ENCODE data around the gene ARHGAP10.

Gene ARHGAP10

DNA sequence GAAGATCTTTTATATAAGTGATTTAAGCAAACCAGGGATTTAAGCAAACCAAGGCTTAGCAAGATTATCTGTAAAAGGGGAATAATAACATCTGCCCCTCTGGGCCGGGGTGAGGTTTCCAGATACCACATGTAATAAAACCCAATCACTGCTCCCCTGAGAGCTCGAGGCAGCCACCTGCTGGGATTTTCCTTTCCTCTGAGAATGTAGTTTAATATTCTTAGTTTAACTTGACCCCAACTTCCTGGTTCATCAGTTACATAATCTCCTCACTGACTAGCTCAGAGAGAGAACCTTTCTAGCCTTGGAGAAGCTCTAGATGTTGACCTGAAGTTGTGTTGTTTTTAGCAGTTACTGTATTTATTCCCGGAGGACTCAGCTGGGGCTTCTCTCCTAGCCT, 322.4 kb downstream of the ARHGAP10 start:
- DNase-seq: no peak

DNA sequence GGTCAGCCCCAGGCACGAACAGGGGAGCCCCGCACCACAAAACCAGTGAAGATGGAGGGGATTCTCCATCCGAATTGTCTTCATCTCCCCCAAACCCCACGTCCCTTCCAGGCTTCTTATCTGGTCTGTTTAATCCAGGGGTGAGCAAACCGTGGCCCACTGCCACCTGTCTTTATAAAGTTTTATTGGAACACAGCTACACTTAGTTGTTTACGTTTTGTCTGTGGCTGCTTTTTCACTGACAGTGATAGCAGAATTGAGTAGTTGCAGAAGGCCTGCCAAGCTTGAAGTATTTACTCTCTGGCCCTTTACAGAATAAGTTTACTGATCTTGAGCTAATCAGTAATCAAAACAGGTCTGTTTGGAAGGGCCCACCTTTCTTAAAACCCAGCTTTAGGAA, 324.0 kb downstream of the ARHGAP10 start:
- no peak for DNase-seq

GRCh38 chr4:148056879-148057278, 325.0 kb downstream of the ARHGAP10 start:
- DNase-seq: peak; percentile 51

DNA sequence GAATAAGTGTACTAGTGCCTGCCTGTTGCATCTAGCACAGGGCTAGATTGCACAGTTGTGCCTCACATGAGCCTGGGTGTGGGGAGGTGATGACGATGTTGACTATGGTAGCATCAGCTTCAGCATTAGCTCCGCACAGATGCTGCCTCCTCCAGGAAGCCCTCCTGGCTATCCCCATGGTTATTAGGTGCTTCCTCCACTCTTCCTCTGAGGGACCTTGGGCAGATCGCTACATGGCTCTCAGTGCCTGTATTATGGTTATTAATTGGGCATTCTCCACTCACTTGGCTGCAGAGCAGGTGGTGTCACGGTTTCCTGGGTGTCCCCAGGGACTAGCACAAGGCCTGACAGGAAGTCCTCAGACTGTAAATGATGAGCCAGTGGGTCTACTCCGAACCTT, 325.6 kb downstream of the ARHGAP10 start:
- DNase-seq: no peak

DNA sequence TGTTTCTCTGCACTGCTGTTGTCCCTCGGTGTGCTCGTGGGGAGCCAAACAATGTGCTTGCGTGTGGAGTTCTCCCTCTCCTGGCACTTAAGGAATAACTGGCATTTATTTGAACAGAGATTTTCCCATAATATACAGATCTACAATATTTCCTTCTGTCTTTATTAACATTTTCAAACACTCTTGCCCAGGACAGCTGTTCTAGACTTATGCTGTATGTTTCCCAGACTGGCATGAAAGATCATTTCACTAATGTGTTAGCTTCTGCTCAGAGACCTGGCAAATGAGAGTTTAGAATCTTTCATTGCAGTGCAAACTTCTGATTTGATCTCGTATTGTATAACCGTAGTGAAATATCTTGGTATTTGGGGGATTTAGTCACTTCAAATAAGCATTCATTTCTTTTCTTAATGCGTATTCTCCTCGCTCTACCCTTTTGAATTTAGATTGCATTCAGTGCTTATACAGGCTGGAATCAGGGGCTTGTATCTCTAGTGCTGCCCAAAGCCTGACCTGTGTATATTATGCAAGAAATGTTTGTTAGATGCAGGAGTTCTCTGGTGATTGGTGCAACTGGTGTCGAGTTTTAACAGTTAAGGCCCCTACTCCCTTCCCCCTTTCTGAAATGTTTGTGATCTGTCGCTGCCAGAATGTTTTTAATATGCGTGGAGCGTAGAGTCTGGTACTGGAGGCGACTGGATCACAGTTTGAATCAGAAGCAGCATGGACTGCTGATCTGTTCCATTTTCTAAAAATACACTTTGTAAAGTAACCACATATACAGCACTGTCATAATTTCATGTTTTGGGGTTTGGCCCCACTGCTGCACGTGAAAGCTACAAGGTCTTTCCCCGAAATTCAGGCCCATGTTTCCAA, 326.3 kb downstream of the ARHGAP10 start:
- DNase-seq: no peak

GRCh38 chr4:148059617-148060180, 327.8 kb downstream of the ARHGAP10 start:
- no peak for DNase-seq

DNA sequence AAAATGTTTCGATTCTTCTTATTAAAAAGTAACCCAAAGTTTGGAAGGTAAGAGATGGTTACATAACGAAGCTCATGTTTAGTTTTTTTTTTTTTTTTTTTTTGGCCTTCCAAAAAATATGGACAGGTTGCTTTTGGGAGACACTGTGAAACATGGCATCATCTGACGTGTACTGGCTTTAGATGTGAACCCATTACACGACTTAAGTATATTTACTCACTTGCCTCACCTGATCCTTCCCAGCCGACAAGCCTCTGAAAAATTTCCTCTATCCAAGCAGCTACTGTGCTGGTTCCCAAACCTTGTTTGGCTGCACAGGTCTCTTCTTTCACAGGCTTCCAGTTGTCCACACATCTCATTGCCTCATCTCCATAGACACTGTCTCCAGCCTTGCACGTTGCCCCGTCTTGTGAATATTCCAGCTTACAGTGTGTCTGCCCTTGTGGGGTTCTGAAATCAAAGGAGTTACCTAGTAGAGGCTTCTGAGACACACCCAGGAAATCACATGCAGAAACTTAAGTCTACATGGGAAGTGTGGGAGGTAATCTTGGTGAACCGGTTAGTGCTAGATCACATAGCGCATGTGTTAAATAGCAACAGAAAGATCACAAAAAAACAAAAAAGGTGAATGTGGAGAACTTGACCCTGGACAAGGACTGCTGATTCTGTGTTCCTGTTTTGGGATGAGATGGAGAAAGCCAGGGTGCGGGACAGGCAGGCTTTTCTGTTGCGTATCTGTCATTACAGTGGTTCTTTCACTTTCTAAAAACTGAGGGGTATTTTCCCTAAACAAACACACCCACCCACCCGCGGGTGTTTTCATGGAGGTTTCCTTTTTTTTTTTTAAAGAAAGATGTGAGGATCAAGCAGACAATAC, 328.6 kb downstream of the ARHGAP10 start:
- no peak for DNase-seq

GRCh38 chr4:148061141-148061481, 329.2 kb downstream of the ARHGAP10 start:
- DNase-seq: no peak

- DNase-seq: no peak
Measured at GRCh38 chr4:148061795-148062194, 329.9 kb downstream of the ARHGAP10 start.

DNA sequence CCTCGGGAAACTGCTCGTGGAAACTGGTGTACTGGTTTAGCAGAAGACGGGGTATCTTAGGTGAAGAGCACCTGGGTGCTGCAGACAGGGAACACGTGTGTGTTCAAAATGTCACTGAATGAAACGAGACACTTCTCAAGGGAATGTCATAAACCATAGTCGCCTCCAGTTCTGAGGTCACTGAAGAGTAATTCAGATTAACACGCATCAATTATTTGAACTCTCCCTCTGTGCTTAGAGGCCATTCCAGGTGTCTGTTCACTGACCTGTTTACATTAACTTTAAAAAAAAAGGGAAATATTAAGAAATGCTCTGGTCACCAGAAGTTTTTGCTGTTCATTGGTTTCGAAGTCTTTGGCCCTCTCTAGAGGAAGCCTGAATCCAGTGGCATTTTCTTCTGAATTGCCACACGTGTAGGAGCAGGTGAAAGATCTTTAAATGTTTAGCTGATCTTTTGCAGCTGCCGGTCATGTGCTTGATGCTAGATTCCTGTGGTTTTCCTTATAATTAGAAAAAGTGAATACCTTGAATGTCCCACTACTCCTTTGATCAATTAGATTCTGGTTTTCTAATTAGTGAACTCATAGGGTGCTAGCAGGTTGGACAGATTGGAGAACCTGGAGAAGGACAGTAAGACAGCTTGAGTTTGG, 330.5 kb downstream of the ARHGAP10 start:
- no peak for DNase-seq

DNA sequence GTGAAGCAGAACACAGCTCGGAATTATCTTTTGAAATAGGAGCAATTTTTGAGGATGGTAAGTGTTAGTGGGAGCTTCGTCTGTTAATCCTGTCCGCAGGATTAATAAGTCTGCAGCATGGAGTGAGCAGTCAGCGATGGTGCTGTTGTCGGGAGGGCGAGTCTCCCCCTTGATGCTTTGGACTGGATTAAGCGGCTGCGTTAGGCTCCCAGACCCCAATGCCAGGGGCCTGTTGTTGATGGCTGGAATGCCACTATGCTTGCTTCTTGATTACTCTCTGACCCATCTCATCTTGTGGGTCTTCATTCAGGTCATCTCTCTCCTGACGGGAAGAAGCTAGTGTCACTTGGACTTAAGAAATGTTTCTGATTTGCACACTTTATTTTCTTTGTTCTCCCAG, 332.6 kb downstream of the ARHGAP10 start:
- no peak for DNase-seq

DNA sequence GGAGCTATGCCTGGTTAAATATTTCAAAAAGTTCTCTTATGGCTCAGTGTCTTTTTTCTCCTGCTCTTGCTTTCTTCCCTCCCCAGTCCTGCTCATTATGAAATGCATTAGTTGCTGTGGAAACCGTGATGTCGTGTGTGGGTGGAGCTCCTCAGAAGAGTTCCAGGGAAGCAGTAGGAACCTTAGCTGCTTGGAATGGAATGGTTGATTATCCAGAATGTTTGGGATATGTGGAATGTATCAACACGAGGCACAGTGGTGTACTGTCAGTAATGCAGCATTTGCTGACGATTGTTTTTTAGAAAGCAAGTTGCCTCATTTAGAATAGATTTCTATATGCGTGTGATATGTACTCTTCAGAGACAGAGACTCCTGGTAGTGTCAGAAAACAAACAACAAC, 333.2 kb downstream of the ARHGAP10 start:
- DNase-seq: no peak

- DNase-seq: no peak
Measured at GRCh38 chr4:148067301-148067916, 335.5 kb downstream of the ARHGAP10 start.

GRCh38 chr4:148068065-148068911, 336.4 kb downstream of the ARHGAP10 start:
- no peak for DNase-seq

DNA sequence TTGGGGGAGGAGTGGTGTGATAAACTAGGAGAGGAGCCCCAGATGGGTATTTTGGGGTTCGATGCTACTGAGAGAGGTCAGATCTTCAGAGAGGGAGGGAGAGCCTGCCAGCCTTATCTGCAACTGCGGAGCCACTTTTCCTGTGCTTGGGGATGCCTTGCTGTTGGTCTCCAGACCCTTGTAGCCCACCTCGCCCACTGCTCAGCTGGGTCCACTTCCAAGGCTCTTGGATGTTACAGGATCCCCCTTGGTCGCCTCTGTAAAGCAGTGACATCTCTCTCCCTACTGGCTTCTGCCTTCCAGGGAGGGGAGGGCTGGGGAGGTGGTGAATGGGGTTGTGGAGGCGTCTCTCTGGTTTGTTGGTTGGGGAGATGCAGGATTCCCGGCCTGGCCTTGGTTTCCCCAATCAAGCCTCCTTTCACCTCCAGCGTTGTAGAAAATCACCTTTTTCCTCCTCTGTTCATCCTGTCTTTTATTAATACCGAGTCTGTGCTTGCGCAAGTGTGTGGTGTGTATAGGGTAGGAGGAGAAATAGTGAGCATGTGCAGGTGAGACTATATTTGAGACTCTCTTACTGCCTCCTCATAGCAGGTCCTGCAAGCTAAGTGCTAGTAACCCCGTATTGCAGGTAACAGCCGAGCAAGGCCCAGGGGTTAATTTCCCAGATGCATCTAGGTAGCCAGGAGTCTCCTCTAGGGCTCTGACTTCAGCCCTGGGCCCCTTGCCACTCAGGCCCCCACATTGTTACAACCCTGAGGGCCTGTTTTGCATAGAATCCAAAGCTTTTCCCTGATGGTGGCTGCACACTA, 337.4 kb downstream of the ARHGAP10 start:
- DNase-seq: no peak

- DNase-seq: no peak
Measured at GRCh38 chr4:148069895-148070178, 337.9 kb downstream of the ARHGAP10 start.

GRCh38 chr4:148071009-148071408, 339.1 kb downstream of the ARHGAP10 start:
- no peak for DNase-seq

GRCh38 chr4:148072789-148073188, 340.9 kb downstream of the ARHGAP10 start:
- DNase-seq: no peak

GRCh38 chr4:148073349-148073748, 341.5 kb downstream of the ARHGAP10 start:
- no peak for DNase-seq

DNA sequence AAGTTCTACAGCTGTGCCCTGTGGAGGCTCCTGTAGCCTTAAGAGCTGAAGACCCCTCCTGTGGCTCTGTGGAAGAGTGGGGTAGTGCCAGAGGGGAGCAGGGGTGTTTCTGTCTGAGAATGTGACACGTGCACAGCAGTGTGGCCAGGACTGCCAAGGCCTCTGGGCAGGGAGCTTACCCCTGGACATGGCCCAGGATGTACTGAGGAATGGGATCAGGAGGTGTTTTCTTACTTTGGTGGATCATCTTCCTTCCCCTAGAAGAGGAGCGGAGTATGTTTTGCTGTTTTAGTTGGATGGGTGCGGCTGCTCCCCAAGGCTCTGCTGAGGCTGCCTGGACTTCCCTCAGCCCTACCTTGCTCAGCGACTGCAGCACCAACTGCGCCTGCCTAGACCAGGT, 342.6 kb downstream of the ARHGAP10 start:
- no peak for DNase-seq

DNA sequence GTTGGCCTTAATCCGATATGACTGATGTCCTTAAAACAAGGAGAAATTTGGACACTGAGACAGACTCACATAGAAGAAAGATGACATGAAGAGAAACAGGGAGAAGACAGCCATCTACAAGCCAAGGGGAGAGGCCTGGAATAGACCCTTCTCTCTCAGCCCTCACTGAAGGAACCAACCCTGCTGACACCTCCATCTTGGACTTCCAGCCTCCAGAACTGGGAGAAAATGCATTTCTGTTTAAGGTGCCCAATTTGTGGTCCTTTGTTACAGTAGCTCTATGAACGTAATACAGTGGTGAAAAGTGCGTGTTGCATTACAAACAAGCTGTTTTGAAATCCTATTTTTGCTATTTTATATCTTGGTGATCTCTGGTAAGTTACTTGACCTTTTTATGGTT, 343.6 kb downstream of the ARHGAP10 start:
- DNase-seq: no peak

Data from activated CD4-positive, CD25-positive, alpha-beta regulatory T cell treated with anti-CD3 and anti-CD28 coated beads, Interleukin-2, amount 50 U/mL, for 72 hours (primary cell).